ENCODE results near the gene TNFAIP8L3.
A peak's percentile ranks its signal among the peaks of the same experiment; 100 is the strongest.

TNFAIP8L3 gene

GRCh38 chr15:51114437-51115119, 19.9 kb upstream of the TNFAIP8L3 start:
- DNase-seq: peak; percentile 54

GRCh38 chr15:51112078-51112477, 17.4 kb upstream of the TNFAIP8L3 start:
- DNase-seq: no peak

GRCh38 chr15:51111061-51111460, 16.4 kb upstream of the TNFAIP8L3 start:
- DNase-seq: no peak

- DNase-seq: no peak
These were observed 15.5 kb upstream of the TNFAIP8L3 start for GRCh38 chr15:51110171-51110570.

- peak; percentile 89 for DNase-seq
These were observed 14.3 kb upstream of the TNFAIP8L3 start for GRCh38 chr15:51108933-51109550.

- no peak for DNase-seq
These were observed 12.9 kb upstream of the TNFAIP8L3 start for GRCh38 chr15:51107612-51108011.

- DNase-seq: no peak
These were observed 11.8 kb upstream of the TNFAIP8L3 start for GRCh38 chr15:51106481-51106880.

- DNase-seq: no peak
These were observed 10.8 kb upstream of the TNFAIP8L3 start for GRCh38 chr15:51105430-51106016.

- DNase-seq: no peak
These were observed 9.8 kb upstream of the TNFAIP8L3 start for GRCh38 chr15:51104512-51104911.

- DNase-seq: peak; percentile 44
These were observed 8.6 kb upstream of the TNFAIP8L3 start for GRCh38 chr15:51103330-51103729.

- no peak for DNase-seq
These were observed 6.2 kb upstream of the TNFAIP8L3 start for GRCh38 chr15:51100785-51101489.

- DNase-seq: no peak
These were observed 4.5 kb upstream of the TNFAIP8L3 start for GRCh38 chr15:51099185-51099584.

GRCh38 chr15:51098331-51098619, 3.6 kb upstream of the TNFAIP8L3 start:
- DNase-seq: no peak

GRCh38 chr15:51097553-51098330, 3.0 kb upstream of the TNFAIP8L3 start:
- DNase-seq: peak; percentile 65

GRCh38 chr15:51096976-51097375, 2.3 kb upstream of the TNFAIP8L3 start:
- no peak for DNase-seq

GRCh38 chr15:51095681-51096331, 1.1 kb upstream of the TNFAIP8L3 start:
- DNase-seq: no peak

GRCh38 chr15:51093839-51094605, 684 bp downstream of the TNFAIP8L3 start:
- DNase-seq: no peak

- DNase-seq: no peak
These were observed 1.2 kb downstream of the TNFAIP8L3 start for GRCh38 chr15:51093488-51093838.

- no peak for DNase-seq
These were observed 2.1 kb downstream of the TNFAIP8L3 start for GRCh38 chr15:51092480-51093040.

GRCh38 chr15:51090753-51091152, 4.0 kb downstream of the TNFAIP8L3 start:
- no peak for DNase-seq

Data from fibroblast of skin of scalp (primary cell).